DMS153 treated with DMSO at 0.1 percent for 48 hours (cell line): Measurements from ENCODE around the gene WDR46.
"Not testable (repeated sequence)": the region's sequence is repeated elsewhere in the genome, so short reads cannot be mapped to it uniquely, and the experiment has no call there.

ENCODE experiments used
- DNase-seq: peaks from one replicate; lab custom pipeline; 2025; ENCODE audit not compliant: unreplicated experiment; lab: John Stamatoyannopoulos, UW

Gene WDR46

GRCh38 chr6:33288141-33288920 lies 708 bp downstream of the WDR46 start:
- no peak for DNase-seq

GRCh38 chr6:33286946-33287914 lies 1.8 kb downstream of the WDR46 start:
- no peak for DNase-seq

DNA sequence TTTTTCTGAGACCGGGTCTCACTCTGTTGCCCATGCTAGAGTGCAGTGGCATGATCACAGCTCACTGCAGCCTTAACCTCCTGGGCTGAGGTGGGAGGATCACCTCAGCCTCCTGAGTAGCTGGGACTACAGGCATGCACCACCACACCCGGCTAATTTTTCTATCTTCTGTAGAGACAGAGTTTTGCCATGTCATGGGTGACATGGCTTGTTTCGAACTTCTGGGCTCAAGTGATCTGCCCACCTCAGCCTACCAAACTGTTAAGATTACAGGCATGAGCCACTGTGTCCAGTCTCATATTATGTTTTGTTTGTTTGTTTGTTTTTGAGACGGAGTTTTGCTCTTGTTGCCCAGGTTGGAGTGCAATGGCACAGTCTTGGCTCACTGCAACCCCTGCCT lies 3.8 kb downstream of the WDR46 start:
- DNase-seq: not testable (repeated sequence)

GRCh38 chr6:33280539-33280938 lies 8.5 kb downstream of the WDR46 start:
- no peak for DNase-seq

GRCh38 chr6:33279971-33280511 lies 9.0 kb downstream of the WDR46 start:
- peak; percentile 18 for DNase-seq

- no peak for DNase-seq
These were observed 9.8 kb downstream of the WDR46 start for GRCh38 chr6:33279257-33279695.

DNA sequence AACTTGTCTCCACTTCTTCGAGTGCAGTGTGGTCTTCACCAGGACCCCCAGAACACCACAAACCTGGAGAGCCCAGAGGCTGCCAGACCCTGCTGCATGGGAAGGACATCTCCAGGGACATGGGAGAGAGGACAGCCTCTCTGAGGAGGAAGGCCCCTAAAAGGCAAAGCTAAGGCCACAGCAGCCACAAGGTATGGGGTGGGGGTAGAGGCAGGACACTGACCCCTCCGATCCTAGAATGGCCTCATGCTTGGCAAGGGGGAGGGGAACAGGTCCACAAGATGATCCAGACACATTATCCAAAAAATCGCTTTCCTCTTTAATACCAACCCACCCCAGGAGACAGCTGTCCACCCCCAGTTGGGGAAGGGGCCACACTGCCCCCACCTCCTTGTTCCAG lies 10.2 kb downstream of the WDR46 start:
- DNase-seq: no peak

DNA sequence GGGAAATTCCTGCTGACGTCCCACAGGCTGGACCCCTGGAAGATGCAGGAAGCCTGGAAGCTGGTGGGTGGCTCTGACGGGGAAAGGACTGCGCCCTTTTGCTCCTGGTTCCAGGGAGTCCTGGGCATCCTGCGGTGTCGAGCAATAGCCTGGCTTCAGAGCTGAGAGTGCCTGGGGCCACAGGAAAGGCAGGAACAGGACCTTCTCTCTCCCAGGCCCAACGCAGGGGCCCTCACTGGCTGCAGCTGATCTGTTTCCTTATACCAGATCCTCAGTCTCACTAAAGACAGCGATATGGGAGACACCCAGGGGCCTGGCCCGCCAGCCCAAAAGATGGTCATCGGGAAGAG lies 10.7 kb downstream of the WDR46 start:
- no peak for DNase-seq

- no peak for DNase-seq
These were observed 11.2 kb downstream of the WDR46 start for GRCh38 chr6:33277663-33278391.

GRCh38 chr6:33276864-33277662 lies 12.0 kb downstream of the WDR46 start, which contains the start of gene B3GALT4:
B3GALT4 (plus strand) TSS chr6:33277123; CDS start chr6:33277420, 297 bp downstream.
- peak; percentile 59 for DNase-seq

GRCh38 chr6:33276581-33276863 lies 12.5 kb downstream of the WDR46 start:
- DNase-seq: no peak

GRCh38 chr6:33275795-33276580 lies 13.1 kb downstream of the WDR46 start:
- DNase-seq: not testable (repeated sequence)

DNA sequence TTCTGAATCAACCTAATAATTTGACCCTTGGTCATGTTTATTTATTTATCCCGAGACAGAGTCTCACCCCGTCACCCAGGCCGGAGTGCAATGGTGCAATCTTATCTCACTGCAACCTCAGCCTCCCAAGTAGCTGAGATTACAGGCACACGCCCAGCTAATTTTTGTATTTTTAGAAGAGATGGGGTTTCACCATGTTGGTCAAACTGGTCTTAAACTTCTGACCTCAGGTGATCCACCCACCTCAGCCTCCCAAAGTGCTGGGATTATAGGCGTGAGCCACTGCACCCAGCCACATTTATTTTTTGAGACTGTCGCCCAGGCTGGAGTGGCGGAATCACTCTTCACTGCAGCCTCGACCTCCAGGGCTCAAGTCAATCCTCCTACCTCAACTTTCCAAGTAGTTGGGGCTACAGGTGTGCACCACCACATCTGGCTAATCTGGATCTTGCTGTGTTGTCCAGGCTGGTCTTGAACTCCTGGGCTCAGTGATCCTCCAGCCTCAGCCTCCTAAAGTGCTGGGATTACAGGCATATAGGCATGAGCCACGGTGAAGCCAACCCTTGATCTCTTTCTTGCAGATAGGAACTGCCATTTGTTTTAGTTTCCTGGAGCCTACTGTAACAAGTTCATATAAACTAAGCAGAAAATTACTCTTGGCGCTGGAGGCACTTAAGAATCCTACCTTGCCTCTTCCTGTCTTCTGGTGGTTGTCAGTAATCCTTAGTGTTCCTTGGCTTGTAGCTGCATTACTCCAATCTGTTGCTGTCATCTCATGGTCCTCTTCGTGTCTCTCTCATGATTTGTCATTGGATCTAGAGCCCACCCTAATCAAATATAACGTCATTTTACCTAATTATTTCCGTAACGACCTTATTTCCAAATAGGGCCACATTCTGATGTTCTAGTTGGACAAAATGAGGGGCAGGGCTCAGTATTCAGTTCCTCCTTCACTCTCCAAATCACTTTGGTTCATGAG lies 14.8 kb downstream of the WDR46 start:
- no peak for DNase-seq

GRCh38 chr6:33273129-33273923 lies 15.7 kb downstream of the WDR46 start:
- DNase-seq: no peak

GRCh38 chr6:33272275-33273128 lies 16.5 kb downstream of the WDR46 start:
- no peak for DNase-seq

DNA sequence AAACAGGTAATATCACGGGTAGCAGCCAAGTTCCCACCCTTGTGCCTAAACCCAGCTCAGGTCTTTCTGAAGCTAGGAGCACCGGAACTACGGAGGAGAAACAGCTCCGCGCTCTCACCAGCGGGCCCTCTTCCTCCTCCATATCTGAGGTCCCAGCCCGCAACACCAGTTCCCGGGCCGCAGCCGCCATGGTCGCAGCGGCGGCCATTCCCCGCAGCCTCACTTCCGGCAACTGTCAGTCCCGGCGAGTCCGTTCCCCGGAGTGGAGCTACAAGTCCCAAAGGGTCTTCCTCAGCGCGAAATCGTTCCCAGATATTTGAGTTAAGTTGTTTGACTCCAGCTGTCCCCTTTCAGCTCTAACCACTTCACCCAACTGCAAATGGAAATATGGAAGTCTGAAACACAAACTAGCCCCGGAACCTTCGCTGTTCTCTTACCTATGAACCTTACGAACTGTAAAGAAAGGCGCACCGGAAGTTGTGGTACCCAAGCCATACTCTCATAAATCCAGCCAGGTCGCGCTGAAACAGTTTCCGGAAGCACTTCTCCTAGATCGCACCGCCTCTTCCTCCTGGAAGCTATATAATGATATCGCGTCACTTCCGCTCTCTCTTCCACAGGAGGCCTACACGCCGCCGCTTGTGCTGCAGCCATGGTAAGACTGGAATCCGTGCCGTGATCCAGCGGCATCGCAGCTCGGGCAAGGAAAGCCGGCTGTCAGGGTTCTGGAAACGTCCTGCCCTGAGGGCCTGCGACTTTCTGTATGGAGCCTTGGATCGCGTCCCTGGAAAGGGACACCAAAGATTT lies 17.4 kb downstream of the WDR46 start, which contains the start of the genes RPS18 and VPS52:
Gene RPS18, plus strand, starts transcription at position 608 of the 807 bp plus-strand sequence. Its CDS starts 45 bp downstream, at position 653.
Gene VPS52, minus strand, starts transcription at position 409 of the 807 bp plus-strand sequence. Its CDS starts 201 bp downstream, at position 208.
- DNase-seq: peak; percentile 93
